Karpas-422 (cell line): ENCODE results near the gene LSM14B. TPM values are rescaled to one million over a fixed set of nuclear protein-coding genes. Genes with fewer than 3 reads are reported as not detected.

Experiments
- DNase-seq: peaks from one replicate; pipeline ENCODE4 v3.0.0-alpha.2; 2015
- H2AFZ ChIP-seq: fragments of 200-600 bp; sonication (generic); 2 replicates; pipeline ENCODE4 v1.6.1; 2014; ENCODE audit warnings: antibody characterized with exemption, low read length, mixed read lengths
- H3K27ac ChIP-seq: fragments of 200-600 bp; sonication (generic); 2 replicates; pipeline ENCODE4 v1.5.1; 2014; ENCODE audit warnings: mild to moderate bottlenecking, low read length, moderate library complexity
- H3K27me3 ChIP-seq: fragments of 200-600 bp; sonication (generic); 2 replicates; pipeline ENCODE4 v1.6.1; 2014; ENCODE audit warnings: low read length, mixed read lengths
- H3K36me3 ChIP-seq: fragments of 200-600 bp; sonication (generic); 2 replicates; pipeline ENCODE4 v1.6.1; 2014; ENCODE audit warnings: low read length, mixed read lengths; ENCODE audit not compliant: insufficient read depth
- H3K4me1 ChIP-seq: fragments of 200-600 bp; sonication (generic); 2 replicates; pipeline ENCODE4 v1.6.1; 2014; ENCODE audit warnings: mild to moderate bottlenecking, low read length, mixed read lengths
- H3K4me2 ChIP-seq: fragments of 200-600 bp; sonication (generic); 2 replicates; pipeline ENCODE4 v1.6.1; 2014; ENCODE audit warnings: low read length, low read depth, mild to moderate bottlenecking; ENCODE audit not compliant: poor library complexity, severe bottlenecking
- H3K4me3 ChIP-seq: fragments of 200-600 bp; sonication (generic); 2 replicates; pipeline ENCODE4 v1.5.1; 2014; ENCODE audit warnings: mild to moderate bottlenecking, antibody characterized with exemption, low read length, mixed read lengths
- H3K79me2 ChIP-seq: fragments of 200-600 bp; sonication (generic); 2 replicates; pipeline ENCODE4 v1.6.1; 2014; ENCODE audit warnings: mild to moderate bottlenecking, low read length, mixed read lengths
- H3K9ac ChIP-seq: fragments of 200-600 bp; sonication (generic); 2 replicates; pipeline ENCODE4 v1.6.0; 2014; ENCODE audit warnings: low read length
- H3K9me2 ChIP-seq: fragments of 200-600 bp; sonication (generic), shearing (Covaris generic); replicated peaks from 2 replicates; pipeline ENCODE4 v1.6.0; 2014; ENCODE audit warnings: mild to moderate bottlenecking, low read length, moderate library complexity; ENCODE audit not compliant: insufficient read depth
- H3K9me3 ChIP-seq: fragments of 300-700, 200-600 bp; sonication (generic); 2 replicates; pipeline ENCODE4 v1.6.1; 2014; ENCODE audit warnings: low read length, mixed read lengths
- H4K20me1 ChIP-seq: fragments of 200-600 bp; sonication (generic); 2 replicates; pipeline ENCODE4 v1.6.1; 2014; ENCODE audit warnings: mild to moderate bottlenecking, antibody characterized with exemption, low read length, low read depth; ENCODE audit not compliant: insufficient read depth
- total RNA-seq: library from RNA; depleted of rRNA; stranded (reverse); fragments of >200 nt; shearing (Covaris generic); gene quantifications from 2 replicates; pipeline ENCODE4 v1.2.3, GENCODE V29; 2014; ENCODE audit warnings: low replicate concordance

The LSM14B gene
- total RNA-seq, 1 experiment from 2014 or later: 16.1 TPM

DNA sequence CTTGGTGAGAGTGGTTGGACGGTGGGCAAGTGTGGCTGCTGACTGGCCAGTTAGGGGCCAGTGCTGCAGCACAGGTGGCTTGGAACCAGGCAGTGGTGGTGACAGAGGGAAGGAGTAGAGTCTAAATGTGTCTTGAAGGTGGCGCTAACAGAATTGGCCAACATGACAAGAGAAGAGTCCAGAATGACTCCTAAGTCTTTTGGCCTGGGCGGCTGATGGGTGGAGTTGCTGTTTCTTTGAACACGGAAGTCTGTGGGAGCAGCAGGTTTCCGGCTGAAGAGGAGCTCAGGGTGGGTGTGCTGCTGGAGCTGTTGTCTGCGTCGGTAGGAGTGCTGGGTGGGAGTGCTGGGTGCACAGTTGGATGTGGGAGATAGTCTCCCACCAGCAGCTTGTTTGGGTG, 10.1 kb downstream of the LSM14B start:
- H4K20me1 ChIP-seq: 0 out of 2 replicates have a peak, but pooled peaks cover 11% of the 10 kb centered on the region

DNA sequence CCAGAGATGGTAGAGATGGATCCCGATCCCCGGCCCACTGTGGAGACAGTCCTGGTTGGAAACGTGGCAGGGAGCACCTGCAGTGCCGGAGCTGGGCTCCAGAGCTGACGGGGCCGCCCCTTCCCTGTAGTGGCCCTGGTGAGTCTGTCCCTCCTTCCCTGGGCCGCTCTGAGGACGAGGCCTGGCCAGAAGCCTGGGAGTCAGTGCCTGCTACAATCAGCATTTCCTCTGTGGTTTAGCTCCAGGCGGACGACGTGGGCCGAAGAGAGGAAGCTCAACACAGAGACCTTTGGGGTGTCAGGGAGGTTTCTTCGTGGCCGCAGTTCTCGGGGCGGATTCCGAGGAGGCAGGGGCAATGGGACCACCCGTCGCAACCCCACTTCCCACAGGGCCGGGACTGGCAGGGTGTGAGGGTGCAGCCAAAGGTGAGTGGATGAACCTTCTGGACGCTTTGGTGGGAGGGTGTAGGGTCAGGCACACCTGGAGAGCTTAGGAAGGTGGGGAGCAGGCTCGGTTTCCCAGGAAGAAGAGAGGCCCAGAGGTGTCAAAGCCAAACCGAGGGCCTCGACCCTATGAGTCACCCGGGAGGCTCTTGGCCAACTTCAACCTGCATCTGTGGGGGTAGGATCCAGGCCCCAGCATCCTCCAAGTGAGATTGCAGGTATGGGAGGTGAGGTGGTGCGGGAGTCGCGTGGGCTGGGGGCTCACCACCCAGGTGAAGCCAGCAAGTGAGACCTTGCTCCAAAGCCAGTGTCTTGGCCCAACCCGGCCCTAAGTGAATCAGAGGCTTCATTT, 11.0 kb downstream of the LSM14B start:
- Histone ChIP-seq H3K27ac (peak overlapping the region; percentile 11; the same call in 1 of the 2 replicates), H3K4me2 (no peak overlapping the region), H3K9ac (no peak overlapping the region), H3K9me3 (no peaks in the 10 kb centered on the region), H3K9me2 (no peaks in the 10 kb centered on the region), H3K4me1 (peaks cover 27% of the 10 kb centered on the region), H3K27me3 (no peaks in the 10 kb centered on the region), H4K20me1 (0 out of 2 replicates have a peak, but pooled peaks cover 11% of the 10 kb centered on the region), H3K36me3 (peaks cover 57% of the 10 kb centered on the region), H2AFZ (no peak overlapping the region), H3K79me2 (no peaks in the 10 kb centered on the region), H3K4me3 (no peak overlapping the region)
- no peak for DNase-seq

More for the DNA sequence above, 10.1 kb downstream of the LSM14B start:
- H3K9ac ChIP-seq: no peak overlapping the region
- no peak overlapping the region for H3K4me2 ChIP-seq
- no peak for DNase-seq
- no peaks in the 10 kb centered on the region for H3K79me2 ChIP-seq
- no peaks in the 10 kb centered on the region for H3K9me2 ChIP-seq
- peaks cover 49% of the 10 kb centered on the region for H3K36me3 ChIP-seq
- no peak overlapping the region for H2AFZ ChIP-seq
- H3K4me3 ChIP-seq: no peak overlapping the region
- H3K27me3 ChIP-seq: no peaks in the 10 kb centered on the region
- peaks cover 27% of the 10 kb centered on the region for H3K4me1 ChIP-seq
- no peak overlapping the region for H3K27ac ChIP-seq
- no peaks in the 10 kb centered on the region for H3K9me3 ChIP-seq

DNA sequence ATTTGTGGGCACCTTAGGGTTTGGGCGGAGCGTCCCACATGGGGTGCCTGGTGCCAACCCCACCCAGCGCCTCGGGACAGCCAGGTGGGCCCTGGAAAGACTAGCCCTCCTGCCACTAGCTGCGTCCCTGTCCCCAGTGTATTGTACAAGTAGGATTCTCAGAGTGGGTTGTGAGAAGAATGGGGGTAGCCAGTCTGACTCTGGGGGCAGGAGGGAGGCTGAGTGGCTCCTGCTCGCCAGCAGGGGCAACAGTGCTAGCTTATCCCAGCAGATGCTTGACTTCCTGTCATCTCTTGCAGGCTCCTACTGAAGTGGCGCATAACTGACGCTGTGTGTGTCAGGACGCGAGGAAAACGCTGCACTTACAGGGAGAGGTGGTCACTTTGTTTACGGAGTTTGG, 11.6 kb downstream of the LSM14B start:
- Histone ChIP-seq H3K27ac (peak overlapping the region; percentile 30; the same call in 1 of the 2 replicates), H3K27me3 (no peaks in the 10 kb centered on the region), H3K9me3 (no peaks in the 10 kb centered on the region), H3K36me3 (peaks cover 59% of the 10 kb centered on the region), H2AFZ (no peak overlapping the region), H3K9ac (no peak overlapping the region), H3K4me1 (peaks cover 27% of the 10 kb centered on the region), H4K20me1 (peaks cover 14% of the 10 kb centered on the region; the same call in 1 of the 2 replicates), H3K4me2 (no peak overlapping the region), H3K9me2 (no peaks in the 10 kb centered on the region), H3K79me2 (peaks cover 2% of the 10 kb centered on the region), H3K4me3 (no peak overlapping the region)
- DNase-seq: peak; percentile 66

DNA sequence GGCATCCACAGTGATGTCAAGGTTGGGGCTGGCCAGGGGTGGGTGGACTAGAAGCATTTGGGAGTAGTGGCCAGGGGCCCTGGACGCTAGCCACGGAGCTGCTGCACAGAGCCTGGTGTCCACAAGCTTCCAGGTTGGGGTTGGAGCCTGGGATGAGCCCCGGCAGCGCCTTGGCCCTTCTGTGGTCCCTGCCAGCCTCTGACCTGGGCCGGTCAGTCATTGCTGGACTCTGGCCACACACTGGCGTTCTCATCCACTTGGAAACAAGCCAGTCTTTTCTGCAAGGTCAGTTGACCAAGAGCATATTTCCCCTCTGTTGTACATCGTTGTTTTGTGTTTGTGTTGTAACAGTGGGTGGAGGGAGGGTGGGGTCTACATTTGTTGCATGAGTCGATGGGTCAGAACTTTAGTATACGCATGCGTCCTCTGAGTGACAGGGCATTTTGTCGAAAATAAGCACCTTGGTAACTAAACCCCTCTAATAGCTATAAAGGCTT, 12.5 kb downstream of the LSM14B start:
- H3K27ac ChIP-seq: no peak overlapping the region
- H3K4me3 ChIP-seq: no peak overlapping the region
- H3K27me3 ChIP-seq: no peaks in the 10 kb centered on the region
- H3K9ac ChIP-seq: no peak overlapping the region
- H3K4me2 ChIP-seq: no peak overlapping the region
- H3K9me3 ChIP-seq: no peaks in the 10 kb centered on the region
- H3K36me3 ChIP-seq: peaks cover 62% of the 10 kb centered on the region
- DNase-seq: no peak
- no peak overlapping the region for H2AFZ ChIP-seq
- peaks cover 23% of the 10 kb centered on the region; the same call in 1 of the 2 replicates for H4K20me1 ChIP-seq
- peaks cover 27% of the 10 kb centered on the region for H3K4me1 ChIP-seq
- no peaks in the 10 kb centered on the region for H3K9me2 ChIP-seq
- peaks cover 11% of the 10 kb centered on the region for H3K79me2 ChIP-seq

DNA sequence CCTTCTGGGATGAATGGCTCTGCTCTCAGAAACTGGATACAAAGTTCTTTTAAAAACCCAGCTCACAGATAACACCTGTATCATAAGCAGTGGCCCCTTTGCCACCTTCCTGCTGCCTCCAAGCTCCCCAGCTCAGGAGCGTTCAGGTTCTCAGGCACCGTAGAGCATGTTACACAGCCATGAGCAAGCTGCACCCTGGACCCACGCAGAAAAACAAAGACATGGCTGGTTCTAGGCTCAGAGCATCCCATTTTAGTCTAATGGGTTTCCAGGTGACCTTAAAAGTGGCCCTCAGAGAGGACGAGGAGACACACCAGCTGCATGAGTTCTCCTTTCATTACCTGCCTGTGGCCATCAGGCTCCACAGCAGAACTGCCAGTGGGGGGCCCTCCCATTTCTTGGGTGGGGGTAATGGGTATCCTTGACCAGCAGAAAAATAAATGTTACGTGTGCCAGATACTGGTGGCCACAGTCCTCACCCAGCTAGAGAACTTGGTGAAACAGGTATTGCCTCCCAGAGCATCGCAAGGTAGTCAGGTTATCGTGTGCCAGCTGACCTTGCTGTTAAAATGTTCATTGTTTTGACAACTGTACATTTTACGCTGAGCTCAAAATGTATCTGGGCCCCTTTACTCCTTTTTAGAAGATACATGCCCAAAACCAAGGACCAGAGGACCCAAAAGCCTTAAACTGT, 13.4 kb downstream of the LSM14B start:
- Histone ChIP-seq H3K36me3 (peaks cover 67% of the 10 kb centered on the region), H3K79me2 (peaks cover 21% of the 10 kb centered on the region), H4K20me1 (peaks cover 32% of the 10 kb centered on the region), H3K9ac (no peak overlapping the region), H3K27me3 (no peaks in the 10 kb centered on the region), H3K4me2 (no peak overlapping the region), H3K9me2 (no peaks in the 10 kb centered on the region), H2AFZ (no peak overlapping the region), H3K4me3 (no peak overlapping the region), H3K4me1 (peaks cover 29% of the 10 kb centered on the region), H3K9me3 (no peaks in the 10 kb centered on the region), H3K27ac (peak overlapping the region; percentile 36)
- no peak for DNase-seq

DNA sequence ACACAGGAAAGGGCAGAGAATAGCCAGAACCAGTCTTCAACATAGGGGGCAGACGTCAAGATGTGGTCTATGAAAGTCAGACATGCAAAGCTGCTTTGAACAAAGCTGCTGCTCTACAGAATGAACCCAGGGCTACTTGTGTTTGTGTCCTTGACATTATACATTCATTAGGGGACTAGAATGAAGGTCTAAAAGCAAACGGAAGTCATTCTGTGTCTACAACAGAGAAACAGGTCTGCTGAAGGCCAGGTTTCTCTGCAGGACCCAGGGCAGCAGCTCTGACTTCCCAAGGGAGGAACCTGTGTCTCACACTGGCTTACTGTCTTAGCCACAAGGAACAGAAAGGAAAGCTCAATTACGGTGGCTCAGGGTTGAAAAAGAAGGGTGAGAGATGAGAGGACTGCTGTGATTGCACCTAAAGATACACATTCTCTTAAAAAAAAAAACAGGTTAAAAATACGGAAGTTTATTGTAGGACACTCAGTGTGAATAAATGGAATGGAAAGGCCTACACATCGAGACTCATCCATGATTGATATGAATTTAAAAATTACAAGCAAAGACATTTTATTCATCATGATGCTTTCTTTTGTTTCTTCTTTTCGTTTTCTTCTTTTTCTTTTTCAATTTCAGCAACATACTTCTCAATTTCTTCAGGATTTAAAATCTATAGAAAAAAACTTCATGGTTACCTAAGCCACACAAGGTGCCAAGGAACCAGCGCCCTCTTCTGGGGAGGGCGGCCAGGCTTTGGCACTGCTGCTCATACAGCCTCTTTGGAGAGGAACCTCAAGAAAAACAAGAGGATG, 14.2 kb downstream of the LSM14B start:
- no peak overlapping the region for H3K4me3 ChIP-seq
- H3K9ac ChIP-seq: no peak overlapping the region
- no peak overlapping the region for H3K4me2 ChIP-seq
- H4K20me1 ChIP-seq: peaks cover 40% of the 10 kb centered on the region
- H3K27ac ChIP-seq: peak overlapping the region; percentile 36
- H3K9me3 ChIP-seq: no peaks in the 10 kb centered on the region
- H3K27me3 ChIP-seq: no peaks in the 10 kb centered on the region
- no peaks in the 10 kb centered on the region for H3K9me2 ChIP-seq
- peak; percentile 92 for DNase-seq
- H3K79me2 ChIP-seq: peaks cover 28% of the 10 kb centered on the region
- peaks cover 37% of the 10 kb centered on the region for H3K4me1 ChIP-seq
- peaks cover 63% of the 10 kb centered on the region for H3K36me3 ChIP-seq
- no peak overlapping the region for H2AFZ ChIP-seq

DNA sequence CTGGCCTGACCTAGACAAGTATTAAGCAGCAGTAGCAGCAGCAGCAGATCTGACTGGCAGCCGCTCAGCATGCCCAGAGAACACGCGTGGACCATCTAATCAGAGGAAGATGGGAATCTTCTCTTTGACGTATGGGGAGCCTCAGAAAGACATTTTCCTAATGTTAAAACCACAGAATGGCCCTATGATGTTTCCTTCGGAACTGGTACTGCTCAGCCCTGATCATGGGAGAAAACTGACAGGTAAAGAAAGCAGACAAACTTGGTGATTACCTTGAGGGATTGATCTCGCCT, 14.8 kb downstream of the LSM14B start:
- H3K36me3 ChIP-seq: peaks cover 63% of the 10 kb centered on the region
- H3K9me2 ChIP-seq: no peaks in the 10 kb centered on the region
- H2AFZ ChIP-seq: no peak overlapping the region
- H3K27me3 ChIP-seq: no peaks in the 10 kb centered on the region
- H4K20me1 ChIP-seq: peaks cover 45% of the 10 kb centered on the region
- no peak overlapping the region for H3K9ac ChIP-seq
- DNase-seq: no peak
- H3K4me3 ChIP-seq: no peak overlapping the region
- H3K79me2 ChIP-seq: peaks cover 34% of the 10 kb centered on the region
- H3K4me2 ChIP-seq: no peak overlapping the region
- no peaks in the 10 kb centered on the region for H3K9me3 ChIP-seq
- no peak overlapping the region for H3K27ac ChIP-seq
- peaks cover 42% of the 10 kb centered on the region for H3K4me1 ChIP-seq
